ENCODE measurements around the gene SNX13. TPM values are rescaled to one million over a fixed set of nuclear protein-coding genes. Genes with fewer than 3 reads are reported as not detected.

The SNX13 gene
- polyA plus RNA-seq, 1 of the 3 experiments (the other 2 are of a cell fraction): 13.0 TPM

- Histone ChIP-seq H3K9me2 (no peaks in the 10 kb centered on the region), H3K9me3 (no peaks in the 10 kb centered on the region), H2AFZ (ENCODE audit: low read depth) (no peak overlapping the region), H3K36me3 (replicated peaks in 1 of 2; ENCODE audit: control insufficient read depth in 1 of 2, insufficient read depth in 2 of 2, low read length in 1 of 2) (peaks cover 0 to 8% of the 10 kb centered on the region in 2 experiments), H3K27me3 (ENCODE audit: insufficient read depth) (no peaks in the 10 kb centered on the region), H4K20me1 (ENCODE audit: insufficient read depth) (peaks cover 23% of the 10 kb centered on the region; the same call in 1 of the 2 replicates), H3K79me2 (ENCODE audit: insufficient read depth) (peaks cover 90% of the 10 kb centered on the region), H3K4me2 (no peak overlapping the region), H3F3A (replicated peaks; ENCODE audit: insufficient read depth) (no peaks in the 10 kb centered on the region), H3K4me1 (ENCODE audit: control insufficient read depth in 1 of 2, insufficient read depth in 2 of 2, low read depth in 1 of 2, low read length in 1 of 2) (peaks cover 12 to 15% of the 10 kb centered on the region in 2 experiments; a peak in 3 of 4 replicates), H3K9ac (no peak overlapping the region), H3K27ac (ENCODE audit: low read depth in 2 of 2, low read length in 1 of 2) (no peak overlapping the region), H3K4me3 (ENCODE audit: low read depth in 2 of 2, low read length in 1 of 2) (no peak overlapping the region)
- ChIA-PET CTCF (interaction anchor here (0.6 to 1.1 kb wide), 2 partner anchors 13 to 422 kb away, joined by 3 read pairs; no protein-coding TSS in a partner anchor), POLR2A (no interaction called here)
- no peak for DNase-seq
- TF ChIP-seq MEF2A (IDR thresholded peaks at IDR 0.05; ENCODE audit: borderline replicate concordance, low read depth): no peak
- no peak for TF ChIP-seq USF1 (IDR thresholded peaks at IDR 0.05; ENCODE audit: borderline replicate concordance, low read depth)
- no peak for TF ChIP-seq FOSL2 (IDR thresholded peaks at IDR 0.05; ENCODE audit: borderline replicate concordance, low read depth)
- no peak for TF ChIP-seq MAX (IDR thresholded peaks at IDR 0.05; ENCODE audit: low read depth)
- no peak for TF ChIP-seq TCF12 (IDR thresholded peaks at IDR 0.05)
- no peak for TF ChIP-seq IRF3 (IDR thresholded peaks at IDR 0.05; ENCODE audit: low read depth, low read length)
- no peak for TF ChIP-seq EP300 (IDR thresholded peaks at IDR 0.05; ENCODE audit: borderline replicate concordance in 1 of 2, low read depth in 1 of 2, low read length in 1 of 2)
- TF ChIP-seq CTCF (IDR thresholded peaks at IDR 0.05): no peak
- TF ChIP-seq RCOR1 (IDR thresholded peaks at IDR 0.05; ENCODE audit: low read length): no peak
- no peak for TF ChIP-seq EZH2phosphoT487 (IDR thresholded peaks at IDR 0.05; ENCODE audit: borderline replicate concordance, low read depth)
- TF ChIP-seq JUND (IDR thresholded peaks at IDR 0.05): no peak
- TF ChIP-seq GABPA (IDR thresholded peaks at IDR 0.05; ENCODE audit: low read depth): no peak
- TF ChIP-seq REST (IDR thresholded peaks at IDR 0.05; ENCODE audit: low read depth, low read length): no peak
- no peak for TF ChIP-seq TAF1 (IDR thresholded peaks at IDR 0.05; ENCODE audit: borderline replicate concordance, low read depth, low read length)
- no peak for TF ChIP-seq POLR2AphosphoS5 (IDR thresholded peaks at IDR 0.05; ENCODE audit: low read depth, low read length)
- TF ChIP-seq GATA2 (CRISPR knock-in tag; IDR thresholded peaks at IDR 0.05): no peak
- TF ChIP-seq ELF1 (IDR thresholded peaks at IDR 0.05): no peak
- TF ChIP-seq SMC3 (IDR thresholded peaks at IDR 0.05; ENCODE audit: low read depth, low read length): no peak
- no peak for TF ChIP-seq YY1 (IDR thresholded peaks at IDR 0.05; ENCODE audit: low read depth)
- TF ChIP-seq MXI1 (IDR thresholded peaks at IDR 0.05; ENCODE audit: low read depth, low read length): no peak
- WGBS (ENCODE audit: low lambda C conversion rate): 96% methylated on average over 2 of the region's 2 CpGs
These were observed 6.2 kb downstream of the SNX13 start for GRCh38 chr7:17934094-17934493.
